Sigmoid colon (tissue), 4 donors: ENCODE measurements around the gene CFAP99.

ENCODE experiments used
- CTCF ChIP-seq, 4 experiments: fragments of 450-650 bp in 3 of 4; fragments of 200-600 bp in 1 of 4; IDR thresholded peaks; one replicate each; pipeline ENCODE4 v1.5.1; 2016 to 2019; ENCODE audit warnings: antibody characterized with exemption in 4 of 4, mild to moderate bottlenecking in 3 of 4, moderate library complexity in 2 of 4
- POLR2A ChIP-seq, 2 donors: fragments of 450-650 bp; IDR thresholded peaks; one replicate each; pipeline ENCODE4 v1.6.1; 2016; ENCODE audit warnings: antibody characterized with exemption in 2 of 2, mild to moderate bottlenecking in 2 of 2, moderate library complexity in 2 of 2
- POLR2AphosphoS5 ChIP-seq, 4 donors: sonication (generic); formaldehyde crosslinking; IDR thresholded peaks; one replicate each; pipeline ENCODE4 v1.6.1; 2017; ENCODE audit warnings: antibody characterized with exemption in 4 of 4

- no peak for TF ChIP-seq POLR2A (IDR thresholded peaks at IDR 0.05)
- TF ChIP-seq CTCF (IDR thresholded peaks at IDR 0.05): no peak
- TF ChIP-seq POLR2AphosphoS5 (IDR thresholded peaks at IDR 0.05): no peak
These were observed 76.2 kb downstream of the CFAP99 start for GRCh38 chr4:2494992-2495391.
